K562 (cell line): ENCODE measurements around the gene FMNL1. TPM values are rescaled to one million over a fixed set of nuclear protein-coding genes. Genes with fewer than 3 reads are reported as not detected.

Experiments
- ATAC-seq: fragments of 200-7000 bp; cut with Tn5 transposase; 3 replicates; pipeline ENCODE4 v1.9.1; 2020; ENCODE audit warnings: moderate library complexity
- BruUV-seq: library from RNA; stranded (reverse); fragments of 400-500 nt; replicated peaks from 2 replicates; lab custom pipeline; 2021; lab: Mats Ljungman, UMichigan
- CTCF ChIA-PET: fragments of 300-600 bp; formaldehyde crosslinking; extraction: SDS; loops from one replicate; lab custom pipeline; 2021; ENCODE audit warnings: low intra/inter-chr PET ratio; lab: Yijun Ruan, JAX
- POLR2A ChIA-PET: fragments of 300-600, 350-650 bp; sonication (Branson Sonifier 250); formaldehyde crosslinking; extraction: SDS; loops from one replicate; lab custom pipeline; 2021; ENCODE audit warnings: antibody characterized with exemption, inconsistent platforms; lab: Yijun Ruan, JAX
- DNase-seq, 4 experiments: peaks; one replicate each; pipeline versions ENCODE4 v3.0.0 to v3.0.0-alpha.2; 2011 to 2018; ENCODE audit warnings: low spot score in 3 of 4, mixed read lengths in 3 of 4; ENCODE audit errors: extremely low read depth in 1 of 4
- FAIRE-seq: peaks from 2 replicates; lab custom pipeline; 2011; peaks lifted over from hg19 to GRCh38; lab: Jason Lieb, UNC
- H2AFZ ChIP-seq: 2 replicates; pipeline ENCODE4 v1.6.0; 2011; ENCODE audit warnings: low read depth, low read length, control low read depth, inconsistent platforms
- H3K27ac ChIP-seq: fragments of 200-600 bp; 3 replicates; pipeline ENCODE4 v1.8.0; 2011; ENCODE audit warnings: low read depth, mild to moderate bottlenecking, control low read depth, inconsistent platforms, low read length, moderate library complexity, mixed read lengths; ENCODE audit errors: extremely low read depth
- H3K27me3 ChIP-seq, 2 experiments: fragments of 300-600 bp in 1 of 2; 2 replicates in 1 of 2; 3 replicates in 1 of 2; pipeline versions ENCODE4 v1.6.0 to v1.8.0; 2011; ENCODE audit warnings: inconsistent platforms in 2 of 2, low read length in 2 of 2, mild to moderate bottlenecking in 1 of 2, mixed read lengths in 1 of 2, moderate library complexity in 1 of 2; ENCODE audit not compliant: control insufficient read depth in 2 of 2, insufficient read depth in 2 of 2
- H3K36me3 ChIP-seq: fragments of 300-600 bp; 3 replicates; pipeline ENCODE4 v1.8.0; 2011; ENCODE audit warnings: mild to moderate bottlenecking, low read length, inconsistent platforms; ENCODE audit not compliant: control insufficient read depth, insufficient read depth
- H3K4me1 ChIP-seq, 2 experiments: fragments of 200-600 bp in 1 of 2; replicated peaks in 1 of 2; 2 replicates in 1 of 2; 3 replicates in 1 of 2; pipeline versions ENCODE4 v1.5.1 to v1.8.0; 2011; ENCODE audit warnings: inconsistent platforms in 2 of 2, low read length in 2 of 2, mild to moderate bottlenecking in 1 of 2, mixed read lengths in 1 of 2, moderate library complexity in 1 of 2; ENCODE audit not compliant: control insufficient read depth in 2 of 2, insufficient read depth in 2 of 2
- H3K4me2 ChIP-seq: 2 replicates; pipeline ENCODE4 v1.6.1; 2011; ENCODE audit warnings: low read length, control low read depth, inconsistent platforms, mixed read lengths; ENCODE audit not compliant: insufficient read depth
- H3K4me3 ChIP-seq: fragments of 200-600 bp; sonication (generic), shearing (Covaris generic); 2 replicates; pipeline ENCODE4 v1.5.1; 2016; ENCODE audit warnings: control low read depth, inconsistent platforms
- H3K79me2 ChIP-seq: fragments of 200-600 bp; 3 replicates; pipeline ENCODE4 v1.8.0; 2011; ENCODE audit warnings: low read length, inconsistent platforms; ENCODE audit not compliant: control insufficient read depth, insufficient read depth
- H3K9ac ChIP-seq, 2 experiments: 2 replicates each; pipeline versions ENCODE4 v1.6.0 to v1.6.1; 2011; ENCODE audit warnings: low read depth in 2 of 2, low read length in 2 of 2, control low read depth in 1 of 2, inconsistent platforms in 1 of 2, mild to moderate bottlenecking in 1 of 2, mixed read lengths in 1 of 2; ENCODE audit not compliant: insufficient read depth in 1 of 2
- H3K9me1 ChIP-seq: one replicate; pipeline ENCODE4 v1.6.0; 2011; ENCODE audit warnings: inconsistent platforms, mild to moderate bottlenecking, low read length, moderate library complexity; ENCODE audit not compliant: control insufficient read depth, insufficient read depth
- H3K9me3 ChIP-seq: replicated peaks from 2 replicates; pipeline ENCODE4 v1.5.1; 2011; ENCODE audit warnings: low read depth, low read length, inconsistent platforms; ENCODE audit not compliant: control insufficient read depth, insufficient read depth
- H4K20me1 ChIP-seq: replicated peaks from 2 replicates; pipeline ENCODE4 v1.6.1; 2011; ENCODE audit warnings: low read length, inconsistent platforms, mixed read lengths; ENCODE audit not compliant: control insufficient read depth, insufficient read depth
- CEBPB ChIP-seq: fragments of 450-650 bp; IDR thresholded peaks from 2 replicates; pipeline ENCODE4 v1.6.1; 2016; ENCODE audit warnings: missing genetic modification characterization, missing compliant biosample characterization
- FOXJ3 ChIP-seq: sonication (generic); formaldehyde crosslinking; IDR thresholded peaks from 2 replicates; pipeline ENCODE4 v1.4.0; 2020; ENCODE audit warnings: mild to moderate bottlenecking, missing genetic modification reagents
- GTF2F1 ChIP-seq: IDR thresholded peaks from 2 replicates; pipeline ENCODE4 v1.6.1; 2011; ENCODE audit warnings: low read depth, low read length, improper control_type of control experiment
- PHB2 ChIP-seq: fragments of 450-650 bp; IDR thresholded peaks from 2 replicates; pipeline ENCODE4 v1.6.1; 2017; ENCODE audit warnings: low read depth
- SIRT6 ChIP-seq: IDR thresholded peaks from one replicate; pipeline ENCODE4 v1.6.1; 2012; ENCODE audit warnings: low read depth, mild to moderate bottlenecking, control low read depth, inconsistent platforms, low read length, moderate library complexity
- SLC30A9 ChIP-seq: fragments of 250-450 bp; sonication (Bioruptor Pico); IDR thresholded peaks from 2 replicates; pipeline ENCODE4 v1.8.0; 2022; ENCODE audit warnings: mild to moderate bottlenecking, moderate library complexity
- SMARCE1 ChIP-seq: fragments of 450-650 bp; IDR thresholded peaks from 2 replicates; pipeline ENCODE4 v1.7.1; 2016; ENCODE audit warnings: mild to moderate bottlenecking
- STAT5B ChIP-seq: fragments of 250-450 bp; sonication (Bioruptor Pico); IDR thresholded peaks from 2 replicates; pipeline ENCODE4 v1.8.0; 2021; ENCODE audit warnings: mild to moderate bottlenecking, inconsistent platforms
- ZNF12 ChIP-seq: sonication (generic); formaldehyde crosslinking; IDR thresholded peaks from 2 replicates; pipeline ENCODE4 v1.4.0; 2020; ENCODE audit warnings: mild to moderate bottlenecking, missing genetic modification reagents
- ZNF143 ChIP-seq: sonication (generic); formaldehyde crosslinking; IDR thresholded peaks from 2 replicates; pipeline ENCODE4 v1.9.0; 2022; ENCODE audit warnings: mild to moderate bottlenecking, missing genetic modification reagents
- ZNF175 ChIP-seq: fragments of 200-800 bp; sonication (Bioruptor generic); IDR thresholded peaks from 2 replicates; pipeline ENCODE4 v1.6.1; 2016; ENCODE audit warnings: low read depth, mild to moderate bottlenecking, missing genetic modification characterization, missing compliant biosample characterization
- ZNF695 ChIP-seq: fragments of 450-650 bp; formaldehyde crosslinking; IDR thresholded peaks from 2 replicates; pipeline ENCODE4 v1.4.0; 2020; ENCODE audit warnings: mild to moderate bottlenecking, moderate library complexity
- WGBS: fragments of 100-300 bp; shearing (Covaris generic); methylation state at CpG from one replicate; pipeline ENCODE4 v1.1.6; 2016; ENCODE audit warnings: low coverage, mixed read lengths; ENCODE audit not compliant: insufficient coverage; ENCODE audit errors: missing lambda C conversion rate; 5-methylcytosine and 5-hydroxymethylcytosine counted together
- in situ Hi-C: fragments of 300-500 bp; cut with MboI; formaldehyde crosslinking; loops from 4 replicates; pipeline ENCODE4 v1.15.0; 2018; ENCODE audit warnings: inconsistent platforms, mixed read lengths
- intact Hi-C: fragments of 100-400 bp; cut with micrococcal nuclease; formaldehyde crosslinking; loops from 2 replicates; pipeline ENCODE4 v1.14.2; 2022
- polyA plus RNA-seq, 8 experiments: library from polyadenylated mRNA; depleted of rRNA in 4 of 8; stranded (reverse) in 5 of 8; unstranded in 3 of 8; fragments of >200 nt; fragmentation: Nextera tagmentation in 2 of 8; fragmentation: Illumina TruSeq in 1 of 8; extraction: Ambion mirVana in 2 of 8; extraction: Trizol in 1 of 8; gene quantifications; 2 replicates each; pipeline versions ENCODE4 v1.2.1 to v1.2.3, GENCODE V29; 2011 to 2014; ENCODE audit warnings: inconsistent platforms in 1 of 8, missing spikeins in 1 of 8
- total RNA-seq, 7 experiments: library from RNA; depleted of rRNA in 6 of 7; stranded (reverse); fragments of >200 nt in 6 of 7; fragmentation: Illumina TruSeq in 2 of 7; extraction: Trizol in 2 of 7; gene quantifications; 2 replicates each; pipeline versions ENCODE4 v1.2.1 to v1.2.3, GENCODE V29; 2011 to 2021; ENCODE audit warnings: low replicate concordance in 1 of 7
- TF ChIP-seq, protein P1 (sequence below): sonication (generic); formaldehyde crosslinking; IDR thresholded peaks from 2 replicates; pipeline ENCODE4 v1.8.1; 2023; ENCODE audit warnings: mild to moderate bottlenecking, missing genetic modification reagents
- TF ChIP-seq, protein P2 (sequence below): fragments of 250-450 bp; sonication (Bioruptor Pico); IDR thresholded peaks from 2 replicates; pipeline ENCODE4 v1.4.0; 2020
- TF ChIP-seq, protein P3 (sequence below): fragments of 250-450 bp; sonication (Bioruptor Pico); IDR thresholded peaks from 2 replicates; pipeline ENCODE4 v1.9.0; 2021; ENCODE audit warnings: mild to moderate bottlenecking
- TF ChIP-seq, protein P4 (sequence below): fragments of 250-450 bp; sonication (Bioruptor Pico); IDR thresholded peaks from 2 replicates; pipeline ENCODE4 v1.5.0; 2022; ENCODE audit warnings: mild to moderate bottlenecking
- TF ChIP-seq, protein P5 (sequence below): sonication (generic); IDR thresholded peaks from 2 replicates; pipeline ENCODE4 v1.6.1; 2016

Gene FMNL1
- total and polyA plus RNA-seq, 9 of the 15 experiments (the other 6 are each of a cell fraction or from before 2014, with no cell fraction given) = 0.70 to 36.6 (median 7.7) TPM

DNA sequence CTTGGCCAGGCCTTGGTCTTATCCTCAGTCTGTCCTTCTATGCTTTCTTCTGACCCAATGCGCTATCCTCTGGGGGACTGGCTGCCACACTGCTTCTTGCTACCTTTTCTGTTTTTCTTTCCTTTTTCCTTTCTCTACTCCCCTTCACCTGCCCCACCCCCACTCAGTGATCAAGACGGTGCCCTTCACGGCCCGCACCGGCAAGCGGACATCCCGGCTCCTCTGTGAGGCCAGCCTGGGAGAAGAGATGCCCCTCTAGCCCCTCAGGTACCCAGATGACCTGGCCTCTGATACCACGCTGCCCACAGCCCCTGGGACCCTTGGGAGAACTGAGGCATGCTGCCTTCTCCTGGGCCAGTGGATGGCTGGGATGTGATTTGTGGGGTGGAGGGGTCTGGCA lies 24.7 kb downstream of the FMNL1 start:
- no TSS peak for BruUV-seq
- peaks cover 26% of the 10 kb centered on the region for H3K79me2 ChIP-seq
- H3K9me1 ChIP-seq = no peaks in the 10 kb centered on the region
- peaks cover 49% of the 10 kb centered on the region; the same call in 2 of the 3 replicates for H3K36me3 ChIP-seq
- FAIRE-seq = no peak
- no peak for ATAC-seq
- CTCF ChIA-PET = no interaction called here
- no peaks in the 10 kb centered on the region for H4K20me1 ChIP-seq
- no peak for DNase-seq
- POLR2A ChIA-PET = interaction anchor here (1.3 to 1.6 kb wide), 2 partner anchors 17 to 97 kb away, joined by 3 to 5 read pairs; no protein-coding TSS in a partner anchor
- H2AFZ ChIP-seq = no peak overlapping the region
- intact Hi-C loops = no loop called here
- H3K4me3 ChIP-seq = no peak overlapping the region
- H3K4me2 ChIP-seq = peak overlapping the region; percentile 81; the same call in 1 of the 2 replicates
- H3K9me3 ChIP-seq = no peaks in the 10 kb centered on the region; the same call in 1 of the 2 replicates
- WGBS = 87% methylated on average over 8 of the region's 8 CpGs
- H3K27me3 ChIP-seq = no peaks in the 10 kb centered on the region
- peak overlapping the region in 1 of 2 experiments; percentile 95; a peak in 2 of 4 replicates for H3K9ac ChIP-seq
- H3K27ac ChIP-seq = no peak overlapping the region
- in situ Hi-C loops = no loop called here
- TF ChIP-seq SIRT6 (no peak), GTF2F1 (no peak), STAT5B (CRISPR knock-in tag) (no peak), PHB2 (no peak), SMARCE1 (no peak), ZNF143 (CRISPR knock-in tag) (no peak), SLC30A9 (CRISPR knock-in tag) (no peak), ZNF695 (CRISPR knock-in tag) (no peak), ZNF175 (no peak), ZNF12 (CRISPR knock-in tag) (no peak), CEBPB (tag) (no peak), FOXJ3 (CRISPR knock-in tag) (no peak)
- TF ChIP-seq, protein P1, sequence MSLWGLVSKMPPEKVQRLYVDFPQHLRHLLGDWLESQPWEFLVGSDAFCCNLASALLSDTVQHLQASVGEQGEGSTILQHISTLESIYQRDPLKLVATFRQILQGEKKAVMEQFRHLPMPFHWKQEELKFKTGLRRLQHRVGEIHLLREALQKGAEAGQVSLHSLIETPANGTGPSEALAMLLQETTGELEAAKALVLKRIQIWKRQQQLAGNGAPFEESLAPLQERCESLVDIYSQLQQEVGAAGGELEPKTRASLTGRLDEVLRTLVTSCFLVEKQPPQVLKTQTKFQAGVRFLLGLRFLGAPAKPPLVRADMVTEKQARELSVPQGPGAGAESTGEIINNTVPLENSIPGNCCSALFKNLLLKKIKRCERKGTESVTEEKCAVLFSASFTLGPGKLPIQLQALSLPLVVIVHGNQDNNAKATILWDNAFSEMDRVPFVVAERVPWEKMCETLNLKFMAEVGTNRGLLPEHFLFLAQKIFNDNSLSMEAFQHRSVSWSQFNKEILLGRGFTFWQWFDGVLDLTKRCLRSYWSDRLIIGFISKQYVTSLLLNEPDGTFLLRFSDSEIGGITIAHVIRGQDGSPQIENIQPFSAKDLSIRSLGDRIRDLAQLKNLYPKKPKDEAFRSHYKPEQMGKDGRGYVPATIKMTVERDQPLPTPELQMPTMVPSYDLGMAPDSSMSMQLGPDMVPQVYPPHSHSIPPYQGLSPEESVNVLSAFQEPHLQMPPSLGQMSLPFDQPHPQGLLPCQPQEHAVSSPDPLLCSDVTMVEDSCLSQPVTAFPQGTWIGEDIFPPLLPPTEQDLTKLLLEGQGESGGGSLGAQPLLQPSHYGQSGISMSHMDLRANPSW (CRISPR knock-in tag) = no peak
- TF ChIP-seq, protein P2, sequence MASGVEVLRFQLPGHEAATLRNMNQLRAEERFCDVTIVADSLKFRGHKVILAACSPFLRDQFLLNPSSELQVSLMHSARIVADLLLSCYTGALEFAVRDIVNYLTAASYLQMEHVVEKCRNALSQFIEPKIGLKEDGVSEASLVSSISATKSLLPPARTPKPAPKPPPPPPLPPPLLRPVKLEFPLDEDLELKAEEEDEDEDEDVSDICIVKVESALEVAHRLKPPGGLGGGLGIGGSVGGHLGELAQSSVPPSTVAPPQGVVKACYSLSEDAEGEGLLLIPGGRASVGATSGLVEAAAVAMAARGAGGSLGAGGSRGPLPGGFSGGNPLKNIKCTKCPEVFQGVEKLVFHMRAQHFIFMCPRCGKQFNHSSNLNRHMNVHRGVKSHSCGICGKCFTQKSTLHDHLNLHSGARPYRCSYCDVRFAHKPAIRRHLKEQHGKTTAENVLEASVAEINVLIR = no peak
- TF ChIP-seq, protein P3, sequence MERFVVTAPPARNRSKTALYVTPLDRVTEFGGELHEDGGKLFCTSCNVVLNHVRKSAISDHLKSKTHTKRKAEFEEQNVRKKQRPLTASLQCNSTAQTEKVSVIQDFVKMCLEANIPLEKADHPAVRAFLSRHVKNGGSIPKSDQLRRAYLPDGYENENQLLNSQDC (CRISPR knock-in tag) = no peak
- TF ChIP-seq, protein P4, sequence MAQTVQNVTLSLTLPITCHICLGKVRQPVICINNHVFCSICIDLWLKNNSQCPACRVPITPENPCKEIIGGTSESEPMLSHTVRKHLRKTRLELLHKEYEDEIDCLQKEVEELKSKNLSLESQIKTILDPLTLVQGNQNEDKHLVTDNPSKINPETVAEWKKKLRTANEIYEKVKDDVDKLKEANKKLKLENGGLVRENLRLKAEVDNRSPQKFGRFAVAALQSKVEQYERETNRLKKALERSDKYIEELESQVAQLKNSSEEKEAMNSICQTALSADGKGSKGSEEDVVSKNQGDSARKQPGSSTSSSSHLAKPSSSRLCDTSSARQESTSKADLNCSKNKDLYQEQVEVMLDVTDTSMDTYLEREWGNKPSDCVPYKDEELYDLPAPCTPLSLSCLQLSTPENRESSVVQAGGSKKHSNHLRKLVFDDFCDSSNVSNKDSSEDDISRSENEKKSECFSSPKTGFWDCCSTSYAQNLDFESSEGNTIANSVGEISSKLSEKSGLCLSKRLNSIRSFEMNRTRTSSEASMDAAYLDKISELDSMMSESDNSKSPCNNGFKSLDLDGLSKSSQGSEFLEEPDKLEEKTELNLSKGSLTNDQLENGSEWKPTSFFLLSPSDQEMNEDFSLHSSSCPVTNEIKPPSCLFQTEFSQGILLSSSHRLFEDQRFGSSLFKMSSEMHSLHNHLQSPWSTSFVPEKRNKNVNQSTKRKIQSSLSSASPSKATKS (CRISPR knock-in tag) = no peak
- TF ChIP-seq, protein P5, sequence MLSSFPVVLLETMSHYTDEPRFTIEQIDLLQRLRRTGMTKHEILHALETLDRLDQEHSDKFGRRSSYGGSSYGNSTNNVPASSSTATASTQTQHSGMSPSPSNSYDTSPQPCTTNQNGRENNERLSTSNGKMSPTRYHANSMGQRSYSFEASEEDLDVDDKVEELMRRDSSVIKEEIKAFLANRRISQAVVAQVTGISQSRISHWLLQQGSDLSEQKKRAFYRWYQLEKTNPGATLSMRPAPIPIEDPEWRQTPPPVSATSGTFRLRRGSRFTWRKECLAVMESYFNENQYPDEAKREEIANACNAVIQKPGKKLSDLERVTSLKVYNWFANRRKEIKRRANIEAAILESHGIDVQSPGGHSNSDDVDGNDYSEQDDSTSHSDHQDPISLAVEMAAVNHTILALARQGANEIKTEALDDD = no peak
- H3K4me1 ChIP-seq = peaks cover 20 to 58% of the 10 kb centered on the region in 2 experiments
